HL-60 (cell line): Measurements from ENCODE around the gene HNRNPUL1.

Experiments
- CTCF ChIP-seq: IDR thresholded peaks from one replicate; pipeline ENCODE4 v1.5.1; 2011; ENCODE audit warnings: low read length, control low read depth, inconsistent platforms; ENCODE audit not compliant: insufficient read depth
- GABPA ChIP-seq: IDR thresholded peaks from 2 replicates; pipeline ENCODE4 v1.6.1; 2012; ENCODE audit warnings: low read depth
- POLR2AphosphoS5 ChIP-seq: IDR thresholded peaks from 2 replicates; pipeline ENCODE4 v1.6.1; 2012; ENCODE audit warnings: low read depth
- REST ChIP-seq: IDR thresholded peaks from 2 replicates; pipeline ENCODE4 v1.6.1; 2012; ENCODE audit warnings: low read depth; ENCODE audit not compliant: insufficient replicate concordance

- no peak for TF ChIP-seq CTCF
- no peak for TF ChIP-seq REST
- TF ChIP-seq POLR2AphosphoS5, result no peak
- TF ChIP-seq GABPA, result no peak
Observed at GRCh38 chr19:41218249-41218614, 45.9 kb upstream of the HNRNPUL1 start.
